SK-N-SH treated with all-trans-retinoic acid at 6 μM for 48 hours (cell line): ENCODE results near the gene POLR3A.

Experiments
- ARNTL ChIP-seq: fragments of 450-650 bp; formaldehyde crosslinking; IDR thresholded peaks from 2 replicates; pipeline ENCODE4 v1.5.0; 2020; ENCODE audit warnings: low read depth, mild to moderate bottlenecking, moderate library complexity, borderline replicate concordance
- ESRRG ChIP-seq: fragments of 250-450 bp; sonication (Bioruptor Pico); IDR thresholded peaks from 2 replicates; pipeline ENCODE4 v1.6.1; 2021; ENCODE audit warnings: mild to moderate bottlenecking
- ZNF8 ChIP-seq: fragments of 450-650 bp; formaldehyde crosslinking; IDR thresholded peaks from 2 replicates; pipeline ENCODE4 v1.5.0; 2020; ENCODE audit warnings: mild to moderate bottlenecking, moderate library complexity

- TF ChIP-seq ARNTL (CRISPR knock-in tag) (no peak), ZNF8 (CRISPR knock-in tag) (no peak), ESRRG (CRISPR knock-in tag) (no peak)
Observed at GRCh38 chr10:77967611-77968022, 61.7 kb downstream of the POLR3A start.
